Embryonic facial prominence (tissue), 1 donor: Measurements from ENCODE around the gene SAMD9.
"Not testable (repeated sequence)": the region's sequence is repeated elsewhere in the genome, so short reads cannot be mapped to it uniquely, and the experiment has no call there.

ENCODE experiments used
- DNase-seq: peaks from one replicate; pipeline ENCODE4 v3.0.0-alpha.2; 2016; ENCODE audit errors: extremely low spot score

Gene SAMD9

GRCh38 chr7:93117852-93118530 lies at the start of gene SAMD9:
SAMD9 (minus strand) TSS chr7:93117979; CDS start chr7:93106097, 11,882 bp downstream.
- no peak for DNase-seq

GRCh38 chr7:93165447-93165846 lies 47.7 kb upstream of the SAMD9 start:
- DNase-seq, result no peak

- DNase-seq, result no peak
Observed at GRCh38 chr7:93164766-93165165, 47.0 kb upstream of the SAMD9 start.

GRCh38 chr7:93161181-93161762 lies 43.5 kb upstream of the SAMD9 start:
- DNase-seq, result no peak

GRCh38 chr7:93160410-93160809 lies 42.6 kb upstream of the SAMD9 start:
- DNase-seq, result no peak

- no peak for DNase-seq
Observed at GRCh38 chr7:93159490-93159889, 41.7 kb upstream of the SAMD9 start.

- no peak for DNase-seq
Observed at GRCh38 chr7:93156884-93157283, 39.1 kb upstream of the SAMD9 start.

GRCh38 chr7:93150200-93150835 lies 32.5 kb upstream of the SAMD9 start:
- no peak for DNase-seq

GRCh38 chr7:93148727-93149126 lies 30.9 kb upstream of the SAMD9 start:
- DNase-seq, result no peak

GRCh38 chr7:93148144-93148543 lies 30.4 kb upstream of the SAMD9 start, which contains the start of gene SAMD9L:
SAMD9L (minus strand) TSS chr7:93148385; CDS start chr7:93135971, 12,414 bp downstream.
- no peak for DNase-seq

GRCh38 chr7:93147363-93147762 lies 29.6 kb upstream of the SAMD9 start:
- no peak for DNase-seq

GRCh38 chr7:93146472-93147141 lies 28.8 kb upstream of the SAMD9 start:
- no peak for DNase-seq

GRCh38 chr7:93146036-93146435 lies 28.3 kb upstream of the SAMD9 start:
- no peak for DNase-seq

GRCh38 chr7:93145354-93145753 lies 27.6 kb upstream of the SAMD9 start:
- no peak for DNase-seq

GRCh38 chr7:93142127-93142526 lies 24.3 kb upstream of the SAMD9 start:
- DNase-seq, result no peak

GRCh38 chr7:93140582-93141191 lies 22.9 kb upstream of the SAMD9 start:
- DNase-seq, result no peak

GRCh38 chr7:93138576-93138975 lies 20.8 kb upstream of the SAMD9 start:
- no peak for DNase-seq

- DNase-seq, result no peak
Observed at GRCh38 chr7:93133005-93133404, 15.2 kb upstream of the SAMD9 start.

- DNase-seq, result no peak
Observed at GRCh38 chr7:93132216-93132615, 14.4 kb upstream of the SAMD9 start.

GRCh38 chr7:93126954-93127353 lies 9.2 kb upstream of the SAMD9 start:
- not testable (repeated sequence) for DNase-seq

- not testable (repeated sequence) for DNase-seq
Observed at GRCh38 chr7:93123532-93123931, 5.8 kb upstream of the SAMD9 start.
